Measurements from ENCODE around the gene CFC1B.
"Not testable (repeated sequence)": the region's sequence is repeated elsewhere in the genome, so short reads cannot be mapped to it uniquely, and the experiment has no call there.

DNA sequence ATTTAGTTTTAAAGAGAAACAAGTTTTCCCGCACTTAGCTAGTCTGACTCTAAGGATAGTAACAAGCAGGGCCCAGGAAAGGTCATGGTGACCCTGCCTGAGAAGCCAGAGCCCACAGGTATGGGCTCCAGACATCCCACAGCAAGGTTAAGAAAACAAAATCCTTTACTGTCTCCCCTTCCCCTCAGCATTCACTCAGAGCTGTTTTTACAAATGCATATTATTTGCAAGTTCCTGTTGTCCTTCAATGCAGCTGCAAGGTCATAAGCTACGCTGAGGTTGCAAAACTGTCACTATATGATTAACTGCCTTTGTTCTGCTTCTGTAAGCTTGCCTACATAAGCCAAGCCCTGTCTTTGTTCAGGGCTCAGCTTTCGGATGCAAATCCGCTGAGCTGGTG is 29.9 kb upstream of the CFC1B start:
- TF ChIP-seq, protein P1, sequence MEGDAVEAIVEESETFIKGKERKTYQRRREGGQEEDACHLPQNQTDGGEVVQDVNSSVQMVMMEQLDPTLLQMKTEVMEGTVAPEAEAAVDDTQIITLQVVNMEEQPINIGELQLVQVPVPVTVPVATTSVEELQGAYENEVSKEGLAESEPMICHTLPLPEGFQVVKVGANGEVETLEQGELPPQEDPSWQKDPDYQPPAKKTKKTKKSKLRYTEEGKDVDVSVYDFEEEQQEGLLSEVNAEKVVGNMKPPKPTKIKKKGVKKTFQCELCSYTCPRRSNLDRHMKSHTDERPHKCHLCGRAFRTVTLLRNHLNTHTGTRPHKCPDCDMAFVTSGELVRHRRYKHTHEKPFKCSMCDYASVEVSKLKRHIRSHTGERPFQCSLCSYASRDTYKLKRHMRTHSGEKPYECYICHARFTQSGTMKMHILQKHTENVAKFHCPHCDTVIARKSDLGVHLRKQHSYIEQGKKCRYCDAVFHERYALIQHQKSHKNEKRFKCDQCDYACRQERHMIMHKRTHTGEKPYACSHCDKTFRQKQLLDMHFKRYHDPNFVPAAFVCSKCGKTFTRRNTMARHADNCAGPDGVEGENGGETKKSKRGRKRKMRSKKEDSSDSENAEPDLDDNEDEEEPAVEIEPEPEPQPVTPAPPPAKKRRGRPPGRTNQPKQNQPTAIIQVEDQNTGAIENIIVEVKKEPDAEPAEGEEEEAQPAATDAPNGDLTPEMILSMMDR (IDR thresholded peaks at IDR 0.05): not testable (repeated sequence)
- TF ChIP-seq POLR2AphosphoS5 (IDR thresholded peaks at IDR 0.05; ENCODE audit: insufficient read depth in 1 of 2, low read depth in 1 of 2): not testable (repeated sequence)

Data from vagina (tissue), 2 donors.